EL (cell line): ENCODE data around the gene NDUFA3.
"Not testable (repeated sequence)": the region's sequence is repeated elsewhere in the genome, so short reads cannot be mapped to it uniquely, and the experiment has no call there.

ENCODE experiments used
- DNase-seq: peaks from one replicate; pipeline ENCODE4 v3.0.0-alpha.2; 2016

Gene NDUFA3

DNA sequence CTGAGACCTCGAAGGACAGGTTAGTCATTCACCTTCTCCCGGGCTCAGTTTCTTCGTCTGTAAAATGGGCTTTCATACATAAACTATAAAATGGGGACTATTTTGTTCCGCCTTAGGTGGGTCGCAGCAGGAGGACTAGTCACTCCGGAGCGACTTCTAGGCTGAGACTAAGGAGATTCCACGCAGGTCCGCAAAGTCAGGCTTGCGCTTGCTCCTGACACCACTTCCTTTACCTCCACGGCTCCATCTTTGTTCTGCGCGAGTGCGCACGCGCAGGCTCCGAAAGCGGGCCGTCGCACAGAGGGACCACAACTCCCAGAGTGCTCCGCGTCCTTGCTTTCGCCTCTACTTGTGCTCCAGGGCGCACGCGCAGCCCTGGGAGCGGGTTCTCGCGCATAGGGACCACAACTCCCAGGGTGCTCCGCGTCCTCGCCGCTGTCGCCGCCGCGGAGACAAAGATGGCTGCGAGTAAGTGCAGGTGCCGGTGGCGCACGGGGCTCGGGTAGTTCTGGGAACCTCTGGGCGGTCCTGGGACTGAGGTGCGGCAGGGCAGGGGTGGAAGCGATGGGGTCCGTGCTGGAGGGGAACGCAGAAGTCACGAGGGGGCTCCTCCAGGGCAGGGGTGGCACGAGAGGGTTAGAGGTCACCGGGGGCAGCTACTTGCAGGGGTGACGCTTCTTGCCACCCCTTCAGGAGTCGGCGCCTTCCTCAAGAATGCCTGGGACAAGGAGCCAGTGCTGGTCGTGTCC, at the start of gene NDUFA3:
TSS of gene NDUFA3 (plus strand) at position 435 of the 749 bp plus-strand sequence. CDS start at position 459, 24 bp downstream.
- peak; percentile 98 for DNase-seq

- DNase-seq, result no peak
These were observed 40.0 kb upstream of the NDUFA3 start for GRCh38 chr19:54062643-54063042.

DNA sequence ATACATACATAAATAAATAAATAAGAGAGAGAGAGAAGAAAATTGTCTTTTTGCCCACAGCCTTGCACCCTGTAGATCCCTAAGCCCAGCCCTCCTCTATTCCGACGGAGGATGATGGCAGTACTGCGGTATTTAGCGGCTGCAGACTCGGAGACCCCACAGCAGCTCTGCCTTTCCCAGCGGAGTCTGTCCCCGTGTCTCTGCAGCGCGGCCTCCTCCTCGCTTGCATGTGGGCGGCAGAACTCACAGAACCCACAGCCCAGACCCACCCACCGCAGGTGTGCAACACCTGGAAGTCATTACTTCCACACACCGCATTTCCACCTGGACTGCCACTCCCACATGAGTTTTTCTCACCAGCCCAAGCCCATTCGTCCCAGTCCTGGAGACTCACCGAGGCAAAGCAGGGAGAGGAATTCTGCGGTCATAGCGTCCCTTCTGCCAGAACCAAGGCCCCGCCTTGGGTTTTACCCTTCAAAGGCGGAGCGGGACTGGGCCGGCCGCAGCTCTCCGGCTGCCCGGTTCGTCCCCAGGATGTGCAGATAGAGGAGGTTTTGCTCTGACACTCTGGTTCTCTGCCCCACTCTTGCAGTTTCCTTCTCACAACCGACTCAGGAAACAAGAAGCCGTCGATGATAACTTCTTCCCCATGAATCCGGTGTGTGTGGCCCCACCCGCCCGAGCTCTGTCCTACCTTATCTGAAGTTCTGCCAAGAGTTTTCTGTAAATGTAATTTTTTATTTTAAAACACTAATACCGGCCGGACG, 39.1 kb upstream of the NDUFA3 start, which contains the start of gene VSTM1:
TSS of gene VSTM1 (minus strand) at position 548 of the 767 bp plus-strand sequence. CDS start at position 428, 120 bp downstream.
- DNase-seq, result no peak

DNA sequence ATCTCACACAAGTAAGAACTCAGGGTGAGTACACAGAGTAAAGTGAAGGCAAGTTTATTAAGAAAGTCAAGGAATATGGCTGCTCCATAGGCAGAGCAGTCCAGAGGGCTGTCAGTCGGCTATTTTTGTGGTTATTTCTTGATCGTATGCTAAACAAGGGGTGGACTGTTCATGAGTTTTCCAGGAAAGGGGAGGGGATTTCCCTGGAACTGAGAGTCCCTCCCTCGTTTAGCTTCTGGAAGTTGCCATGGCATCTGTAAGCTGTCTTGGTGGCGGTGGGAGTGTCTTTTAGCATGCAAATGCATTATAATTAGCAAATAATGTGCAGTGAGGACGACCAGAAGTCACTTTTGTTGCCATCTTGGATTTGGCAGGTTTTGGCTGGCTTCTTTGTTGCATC, 33.2 kb upstream of the NDUFA3 start:
- no peak for DNase-seq

- no peak for DNase-seq
These were observed 28.8 kb upstream of the NDUFA3 start for GRCh38 chr19:54073829-54074228.

DNA sequence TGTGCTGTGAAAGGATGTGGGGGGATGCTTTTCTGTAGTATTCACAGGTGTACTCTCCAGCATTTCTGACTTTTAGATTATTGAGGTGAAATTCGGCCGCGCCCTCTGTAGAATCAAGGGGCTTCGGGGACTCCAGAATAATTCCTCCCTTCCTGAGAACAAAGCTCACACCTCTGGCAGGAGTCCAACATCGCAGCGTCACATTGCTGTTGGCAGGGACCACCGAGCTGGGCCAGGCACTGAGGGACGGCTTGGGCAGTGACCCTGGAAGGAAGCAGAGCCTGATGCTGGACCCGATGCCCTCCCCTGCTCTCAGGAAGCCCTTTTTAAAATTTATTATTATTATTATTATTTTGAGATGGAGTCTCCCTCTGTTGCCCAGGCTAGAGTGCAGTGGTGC, 27.8 kb upstream of the NDUFA3 start:
- DNase-seq, result no peak

- DNase-seq, result no peak
These were observed 25.3 kb upstream of the NDUFA3 start for GRCh38 chr19:54077334-54077733.

DNA sequence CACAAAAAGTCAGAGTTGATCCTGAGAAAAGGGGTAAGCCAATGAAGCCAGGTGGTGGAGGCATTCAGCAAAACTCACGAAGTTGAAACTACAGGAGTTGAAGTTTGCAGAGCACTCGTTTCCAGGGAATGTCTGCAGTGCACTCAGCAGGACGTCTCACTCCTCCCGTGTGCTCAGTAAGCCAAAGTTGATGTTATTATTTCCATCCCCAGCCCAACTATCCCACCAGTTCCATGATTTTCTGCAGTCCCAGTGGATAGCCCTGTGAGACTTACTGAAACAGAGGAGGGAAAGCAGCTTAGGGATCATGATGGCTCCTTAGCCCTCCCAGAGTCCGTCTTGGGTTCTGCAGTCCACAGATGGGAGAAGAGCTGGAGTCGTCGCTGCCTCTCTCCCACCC, 21.6 kb upstream of the NDUFA3 start, which contains the start of gene TARM1:
TSS of gene TARM1 (minus strand) at position 334 of the 400 bp plus-strand sequence. CDS start at position 309, 25 bp downstream.
- no peak for DNase-seq

DNA sequence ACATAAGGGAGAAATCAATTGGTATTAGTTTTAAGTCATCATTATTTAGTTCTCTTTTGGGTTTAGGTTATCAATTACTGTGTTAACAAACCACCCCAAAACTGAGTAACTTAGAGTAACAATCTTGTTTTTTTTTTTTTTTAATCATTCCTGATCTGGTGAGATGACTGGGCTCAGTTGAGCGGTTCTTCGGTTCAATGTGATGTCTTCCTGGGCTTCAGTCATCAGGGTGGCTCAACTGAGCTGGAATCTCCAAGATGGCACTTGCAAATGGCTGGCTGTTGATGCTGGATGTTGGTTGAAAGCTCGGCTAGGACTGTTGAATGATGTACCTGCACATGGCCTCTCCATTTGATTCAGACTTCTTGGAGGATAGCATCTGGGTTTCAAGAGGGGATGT, 18.2 kb upstream of the NDUFA3 start:
- DNase-seq, result no peak

DNA sequence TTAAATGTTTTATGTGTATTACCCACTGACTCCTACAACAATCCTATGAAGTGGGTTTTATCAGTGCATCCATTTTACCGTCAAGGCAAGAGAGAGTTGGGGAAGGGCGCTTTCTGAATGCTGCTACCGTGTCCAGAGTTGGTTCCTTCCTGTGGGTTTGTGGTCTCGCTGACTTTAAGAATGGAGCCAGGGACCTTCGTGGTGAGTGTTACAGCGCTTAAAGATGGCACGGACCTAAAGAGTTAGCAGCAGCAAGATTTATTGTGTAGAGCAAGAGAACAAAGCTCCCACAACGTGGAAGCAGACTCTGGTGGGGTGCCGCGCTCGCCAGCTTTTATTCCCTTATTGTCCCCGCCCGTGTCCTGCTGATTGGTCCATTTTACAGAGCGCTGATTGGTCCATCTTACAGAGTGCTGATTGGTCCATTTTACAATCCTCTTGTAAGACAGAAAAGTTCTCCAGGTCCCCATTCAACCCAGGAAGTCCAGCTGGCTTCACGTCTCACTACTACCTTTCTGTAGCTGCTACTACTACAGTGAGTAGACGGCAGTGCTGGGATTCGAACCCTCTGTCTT, 8.1 kb upstream of the NDUFA3 start:
- DNase-seq, result no peak

DNA sequence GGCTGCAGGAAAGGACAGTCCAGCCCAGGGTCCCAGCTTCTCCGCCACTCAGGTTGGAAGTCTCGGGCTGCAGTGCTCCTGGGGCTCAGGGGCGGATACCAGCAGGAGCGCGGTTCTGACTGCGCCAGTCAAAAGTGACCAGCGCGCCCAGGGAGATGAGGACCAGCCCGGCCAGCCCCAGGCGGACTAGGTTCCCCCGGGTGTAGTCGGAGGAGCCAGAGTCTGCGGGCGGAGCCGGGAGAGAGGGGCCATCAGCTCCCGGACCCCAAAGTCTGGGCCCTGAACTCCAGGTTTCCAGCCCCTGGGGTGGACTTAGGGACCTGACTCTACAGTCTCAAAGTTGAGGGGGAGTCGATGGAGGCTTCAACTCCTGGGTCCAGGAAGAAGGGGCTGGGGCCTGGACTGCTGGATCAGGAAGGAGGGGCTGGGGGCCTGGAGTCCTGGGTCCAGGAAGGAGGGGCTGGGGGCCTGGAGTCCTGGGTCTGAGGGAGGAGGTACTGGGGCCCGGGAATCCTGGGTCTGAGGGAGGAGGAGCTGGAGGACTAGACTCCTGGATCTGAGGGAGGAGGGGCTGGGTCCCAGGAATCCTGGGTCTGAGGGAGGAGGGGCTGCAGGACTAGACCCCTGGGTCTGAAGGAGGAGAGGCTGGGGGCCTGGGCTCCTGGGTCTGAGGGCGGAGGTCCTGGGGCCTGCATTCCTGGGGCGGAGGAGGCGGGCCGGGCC, 7.4 kb upstream of the NDUFA3 start:
- DNase-seq, result no peak

- peak; percentile 61 for DNase-seq
These were observed 6.6 kb upstream of the NDUFA3 start for GRCh38 chr19:54095859-54096616.

- peak; percentile 54 for DNase-seq
These were observed 6.0 kb upstream of the NDUFA3 start for GRCh38 chr19:54096617-54097106.

DNA sequence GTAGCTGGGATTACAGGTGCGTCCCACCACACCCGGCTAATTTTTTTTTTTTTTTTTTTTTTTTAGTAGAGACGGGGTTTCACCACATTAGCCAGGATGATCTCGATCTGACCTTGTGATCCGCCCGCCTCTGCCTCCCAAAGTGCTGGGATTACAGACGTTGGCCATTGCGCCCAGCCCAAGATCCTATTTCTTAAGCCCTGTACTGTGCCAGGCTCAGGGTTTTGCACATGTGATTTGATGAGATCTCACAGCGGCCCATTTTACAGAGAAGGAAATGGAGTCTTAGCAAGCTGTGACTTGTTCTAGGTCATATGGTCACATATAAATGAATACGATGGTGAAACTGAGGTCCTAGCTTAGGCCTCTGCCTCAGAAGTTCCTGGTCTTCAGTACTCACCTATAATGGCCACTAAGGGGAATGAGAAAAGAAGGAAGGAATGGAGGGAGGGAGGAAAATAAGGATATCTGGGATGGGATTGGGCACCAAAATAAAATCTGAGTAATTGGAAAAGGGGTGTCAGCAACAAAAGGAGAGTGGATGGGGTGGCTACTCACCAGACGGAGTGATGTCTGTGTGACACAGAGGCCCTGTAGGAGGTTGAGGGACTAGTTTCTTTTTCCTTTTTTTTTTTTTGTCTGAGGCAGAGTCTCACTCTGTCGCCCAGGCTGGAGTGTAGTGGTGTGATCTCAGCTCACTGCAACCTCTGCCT, 3.3 kb upstream of the NDUFA3 start:
- DNase-seq, result no peak

DNA sequence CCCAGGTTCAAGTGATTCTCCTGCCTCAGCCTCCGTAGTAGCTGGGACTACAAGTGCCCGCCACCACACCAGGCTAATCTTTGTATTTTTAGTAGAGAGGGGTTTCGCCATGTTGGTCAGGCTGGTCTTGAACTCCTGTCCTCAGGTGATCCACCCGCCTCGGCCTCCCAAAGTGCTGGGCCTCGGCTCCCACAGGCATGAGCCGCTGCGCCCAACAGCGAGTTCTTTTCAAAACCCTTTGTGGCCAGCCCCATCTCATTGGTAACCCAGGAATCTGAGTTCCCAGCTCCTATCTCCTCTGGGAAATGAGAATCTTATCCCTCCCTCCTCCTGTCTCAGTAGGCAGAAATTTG, 2.8 kb upstream of the NDUFA3 start:
- not testable (repeated sequence) for DNase-seq

DNA sequence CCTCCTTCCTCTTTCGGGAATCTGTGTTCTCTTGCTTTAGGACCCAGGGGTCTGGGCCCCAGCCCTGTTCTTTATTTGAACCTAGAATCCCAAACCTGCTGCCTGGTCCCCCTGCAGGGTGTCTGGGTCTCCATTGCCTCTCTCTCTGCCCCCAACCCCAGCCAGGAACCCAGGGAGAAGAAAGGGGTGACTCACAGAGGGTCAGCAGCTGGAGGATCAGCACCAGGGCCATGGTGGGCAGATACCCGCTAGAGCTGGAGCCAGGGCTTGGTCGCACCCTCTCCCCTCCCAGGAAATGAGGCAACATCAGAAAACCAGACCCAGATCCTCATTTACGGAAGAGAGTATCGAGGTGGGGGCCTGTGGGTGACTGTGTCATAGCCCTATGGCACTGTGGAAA, 2.1 kb upstream of the NDUFA3 start, which contains the start of gene OSCAR:
TSS of gene OSCAR (minus strand) at position 243 of the 400 bp plus-strand sequence. CDS start at position 232, 11 bp downstream.
- DNase-seq, result peak; percentile 22

DNA sequence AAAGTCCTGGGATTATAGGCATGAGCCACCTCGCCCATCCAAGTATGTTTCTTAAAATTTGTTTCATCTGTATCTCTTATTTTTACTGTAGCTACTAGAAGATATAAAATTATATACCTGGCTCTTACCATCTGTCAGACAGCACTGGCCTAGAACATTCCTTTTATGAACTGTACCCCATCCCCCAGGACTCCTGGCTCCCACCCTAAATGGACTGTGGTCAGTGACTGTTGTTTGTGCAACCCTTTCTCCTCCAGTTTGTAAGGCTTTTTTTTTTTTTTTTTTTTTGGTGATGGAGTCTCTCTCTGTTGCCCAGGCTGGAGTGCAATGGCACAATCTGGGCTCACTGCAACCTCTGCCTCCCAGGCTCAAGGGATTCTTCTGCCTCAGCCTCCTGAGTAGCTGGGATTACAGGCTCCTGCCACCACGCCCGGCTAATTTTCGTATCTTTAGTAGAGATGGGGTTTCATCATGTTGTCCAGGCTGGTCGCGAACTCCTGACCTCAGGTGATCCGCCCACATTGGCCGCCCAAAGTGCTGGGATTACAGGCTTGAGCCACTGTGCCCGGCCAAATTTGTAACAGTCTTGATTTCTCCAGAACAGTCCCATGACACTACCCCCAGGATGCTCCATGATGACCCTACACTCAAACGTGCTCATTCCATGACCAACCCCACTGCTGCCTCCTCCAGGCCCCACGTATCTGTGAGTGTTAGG, 2.5 kb downstream of the NDUFA3 start:
- DNase-seq, result no peak

DNA sequence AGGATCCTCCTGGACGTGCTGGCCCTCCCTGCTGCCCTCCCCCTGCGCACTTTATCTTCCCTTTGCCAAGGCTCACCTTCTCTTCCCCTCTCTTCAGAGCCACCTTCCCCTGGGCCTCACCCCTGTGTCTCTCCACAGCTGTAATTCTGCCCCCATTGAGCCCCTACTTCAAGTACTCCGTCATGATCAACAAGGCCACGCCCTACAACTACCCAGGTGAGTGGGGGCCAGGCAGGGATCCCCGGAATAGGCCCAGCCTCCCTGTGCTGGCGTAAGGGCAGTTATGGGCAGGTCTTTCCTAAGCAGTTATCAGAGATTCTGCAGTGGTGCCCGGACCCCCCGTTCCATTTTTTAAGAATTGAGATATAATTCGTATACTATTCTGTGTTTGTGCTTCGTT, 3.1 kb downstream of the NDUFA3 start:
- no peak for DNase-seq

GRCh38 chr19:54106716-54107115, 4.1 kb downstream of the NDUFA3 start:
- DNase-seq, result no peak

DNA sequence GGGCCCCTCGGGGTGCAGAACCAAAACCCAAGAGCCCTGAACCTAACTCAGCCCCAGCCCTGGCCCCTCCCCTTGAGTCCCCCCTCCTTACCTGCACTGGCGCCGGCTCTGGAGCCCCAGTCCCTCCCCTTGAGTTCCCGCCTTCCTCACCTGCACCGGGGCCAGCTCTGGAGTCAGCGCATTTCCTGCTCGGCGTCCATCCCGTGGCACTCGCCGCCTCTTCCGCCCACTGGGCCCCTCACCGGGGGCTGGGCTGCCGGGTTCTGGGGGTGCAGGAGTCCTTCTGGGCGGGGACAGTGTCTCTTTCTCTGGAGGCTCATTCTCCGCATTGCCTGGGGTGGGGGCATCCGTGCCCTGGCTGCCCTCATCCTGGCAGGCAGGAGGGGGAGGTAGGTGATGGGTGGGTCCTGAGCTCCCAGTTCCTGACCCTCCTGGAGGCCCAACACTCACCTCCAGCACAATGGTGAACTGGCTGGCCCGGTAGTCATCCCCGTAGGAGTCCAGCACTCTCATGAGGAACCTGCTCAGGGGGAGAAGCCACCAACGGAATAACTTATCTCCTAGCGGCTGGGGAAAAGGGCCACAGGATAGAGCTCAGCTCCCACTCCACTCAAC, 5.3 kb downstream of the NDUFA3 start:
- no peak for DNase-seq
